Activated CD4-positive, alpha-beta T cell treated with anti-CD3 and anti-CD28 coated beads, Interleukin-2, amount 10 ng/mL, durations not matched to agents 24 days and 14 days (primary cell): Measurements from ENCODE around the gene ESD. TPM values are rescaled to one million over a fixed set of nuclear protein-coding genes. Genes with fewer than 3 reads are reported as not detected.
"Not testable (repeated sequence)": the region's sequence is repeated elsewhere in the genome, so short reads cannot be mapped to it uniquely, and the experiment has no call there.

ENCODE experiments used
- DNase-seq: peaks from one replicate; pipeline ENCODE4 v3.0.0; 2022
- H3K27ac Mint-ChIP-seq: one replicate; pipeline ENCODE4 v1.8.0; 2022; ENCODE audit warnings: mild to moderate bottlenecking, mixed read lengths
- H3K27me3 Mint-ChIP-seq: one replicate; pipeline ENCODE4 v1.8.0; 2022; ENCODE audit warnings: mixed read lengths
- H3K36me3 Mint-ChIP-seq: one replicate; pipeline ENCODE4 v1.8.0; 2022; ENCODE audit warnings: low read depth, mild to moderate bottlenecking, mixed read lengths
- H3K4me1 Mint-ChIP-seq: one replicate; pipeline ENCODE4 v1.8.0; 2021; ENCODE audit warnings: mixed read lengths
- H3K4me3 Mint-ChIP-seq: one replicate; pipeline ENCODE4 v1.8.0; 2022; ENCODE audit warnings: mild to moderate bottlenecking, moderate library complexity, mixed read lengths
- H3K9me3 Mint-ChIP-seq: one replicate; pipeline ENCODE4 v1.8.0; 2021; ENCODE audit warnings: mixed read lengths
- intact Hi-C: fragments of 100-400 bp; cut with micrococcal nuclease; formaldehyde crosslinking; loops from one replicate; pipeline ENCODE4 v1.15.1; 2023
- total RNA-seq: library from RNA; stranded (reverse); gene quantifications from 2 replicates; pipeline ENCODE4 v1.2.3, GENCODE V29; 2022

ESD gene
- total RNA-seq, 1 donor from 2014 or later: 127 TPM

DNA sequence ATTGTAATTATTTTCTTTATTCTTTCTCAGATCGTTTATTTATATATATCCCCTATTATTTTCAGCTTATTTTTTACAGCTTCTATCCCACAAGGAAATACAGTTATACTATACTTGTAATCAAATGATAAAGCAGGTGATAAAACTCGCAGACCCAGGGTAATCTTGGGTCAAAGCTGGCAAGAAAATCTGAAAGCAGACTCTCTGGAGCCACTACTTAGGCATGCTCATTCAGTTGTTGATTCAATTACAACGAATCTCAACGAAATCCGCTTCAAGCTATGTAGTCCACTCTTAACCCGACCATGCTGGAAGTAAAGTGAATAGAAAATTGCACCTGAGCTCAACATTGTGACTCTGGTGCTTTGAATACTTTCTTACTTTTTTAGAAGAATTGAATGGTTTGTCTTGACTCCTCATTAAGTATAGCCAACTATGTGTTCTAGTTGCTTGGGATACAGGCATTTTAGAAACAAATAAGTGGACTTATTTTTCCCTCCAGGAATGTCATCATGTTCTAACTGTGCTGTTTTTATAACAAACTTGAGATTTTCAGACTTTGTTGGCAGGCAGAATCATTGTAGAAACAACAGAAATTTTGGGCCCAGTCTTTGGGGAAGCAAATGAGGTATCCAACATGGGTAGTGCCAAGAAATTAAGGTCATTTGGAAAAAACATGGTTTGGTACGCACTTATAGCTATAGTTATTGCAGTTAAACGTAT lies 21.4 kb downstream of the ESD start:
- Mint-ChIP-seq H3K4me1 (peaks cover 1% of the 10 kb centered on the region), H3K9me3 (no peaks in the 10 kb centered on the region), H3K4me3 (no peak overlapping the region), H3K27me3 (no peaks in the 10 kb centered on the region), H3K27ac (no peak overlapping the region), H3K36me3 (peaks cover 60% of the 10 kb centered on the region)
- DNase-seq: no peak
- intact Hi-C loops: no loop called here

DNA sequence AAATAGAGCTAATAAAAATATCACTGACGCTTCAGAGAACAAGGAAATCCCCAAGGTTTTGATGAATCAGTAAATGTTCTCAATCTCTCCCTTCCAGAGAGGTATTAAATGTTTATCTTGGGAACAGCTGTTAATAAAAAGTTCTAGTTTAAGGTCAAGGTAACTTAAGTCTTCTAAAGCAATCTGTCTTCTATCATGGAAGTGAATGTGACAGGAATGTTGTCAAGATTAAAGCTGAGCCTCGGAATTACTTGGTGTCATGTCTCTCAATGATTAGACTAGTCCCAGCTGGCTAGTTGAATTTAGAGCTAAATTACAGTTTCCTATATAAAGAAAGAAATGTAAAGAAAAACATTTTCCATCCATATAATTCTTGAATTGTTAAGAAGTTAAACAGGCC lies 23.4 kb downstream of the ESD start:
- Mint-ChIP-seq H3K4me1 (peaks cover 1% of the 10 kb centered on the region), H3K36me3 (peaks cover 67% of the 10 kb centered on the region), H3K9me3 (no peaks in the 10 kb centered on the region), H3K27me3 (no peaks in the 10 kb centered on the region), H3K27ac (no peak overlapping the region), H3K4me3 (no peak overlapping the region)
- intact Hi-C loops: no loop called here
- DNase-seq: no peak

DNA sequence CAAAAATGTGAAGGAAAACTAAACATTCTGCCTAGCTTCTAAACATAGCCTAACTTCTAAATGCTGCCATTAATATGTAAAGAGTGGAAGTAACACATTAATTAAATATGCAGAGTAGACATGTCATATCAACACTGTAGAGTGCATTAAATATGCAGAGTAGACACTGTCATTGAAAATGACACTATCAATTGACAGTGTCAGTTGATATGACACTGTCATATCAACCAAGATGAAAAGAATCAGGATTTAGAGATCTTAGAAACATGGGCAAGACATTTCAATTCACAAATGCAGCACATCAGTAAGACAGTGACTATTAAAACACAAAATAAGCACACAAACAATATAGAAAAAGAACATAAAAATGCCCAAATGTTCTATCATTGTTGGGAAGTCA lies 25.3 kb downstream of the ESD start:
- no peak overlapping the region for H3K4me3 Mint-ChIP-seq
- no peaks in the 10 kb centered on the region for H3K9me3 Mint-ChIP-seq
- peaks cover 57% of the 10 kb centered on the region for H3K36me3 Mint-ChIP-seq
- intact Hi-C loops: no loop called here
- no peaks in the 10 kb centered on the region for H3K27me3 Mint-ChIP-seq
- H3K27ac Mint-ChIP-seq: no peak overlapping the region
- H3K4me1 Mint-ChIP-seq: no peaks in the 10 kb centered on the region
- DNase-seq: no peak

DNA sequence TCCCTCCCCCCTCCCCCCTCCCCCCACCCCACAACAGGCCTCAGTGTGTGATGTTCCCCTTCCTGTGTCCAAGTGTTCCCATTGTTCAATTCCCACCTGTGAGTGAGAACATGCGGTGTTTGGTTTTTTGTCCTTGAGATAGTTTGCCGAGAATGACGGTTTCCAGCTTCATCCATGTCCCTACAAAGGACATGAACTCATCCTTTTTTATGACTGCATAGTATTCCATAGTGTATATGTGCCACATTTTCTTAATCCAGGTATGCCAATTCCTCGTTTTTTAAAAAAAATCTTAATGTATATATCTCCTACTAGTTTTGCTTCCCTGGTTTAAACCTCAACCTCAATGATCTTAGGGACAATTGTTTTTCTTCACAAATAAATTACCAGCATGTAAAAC lies 27.0 kb downstream of the ESD start:
- intact Hi-C loops, H3K27me3 Mint-ChIP-seq, H3K4me1 Mint-ChIP-seq, H3K4me3 Mint-ChIP-seq, H3K27ac Mint-ChIP-seq, DNase-seq, H3K9me3 Mint-ChIP-seq: not testable (repeated sequence)
- peaks cover 42% of the 10 kb centered on the region for H3K36me3 Mint-ChIP-seq

DNA sequence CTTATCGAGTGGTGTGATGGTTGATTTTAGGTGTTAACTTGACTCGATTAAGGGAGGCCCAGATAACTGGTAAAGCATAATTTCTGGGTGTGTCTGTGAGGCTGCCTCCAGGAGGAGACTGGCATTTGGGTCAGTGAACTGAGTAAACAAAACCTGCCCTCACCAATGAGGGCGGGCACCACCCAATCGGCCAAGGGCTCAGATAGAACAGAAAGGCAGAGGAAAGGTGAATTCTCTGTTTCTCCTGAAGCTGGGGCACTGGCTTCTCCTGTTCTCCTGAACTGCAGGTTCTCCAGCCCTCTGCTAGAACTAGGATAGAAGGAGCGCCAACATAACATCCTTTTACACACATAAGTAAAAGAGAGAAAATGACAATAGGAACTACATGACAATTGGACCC lies 35.1 kb downstream of the ESD start:
- Mint-ChIP-seq H3K9me3 (no peaks in the 10 kb centered on the region), H3K27ac (no peak overlapping the region), H3K27me3 (no peaks in the 10 kb centered on the region), H3K4me1 (peaks cover 13% of the 10 kb centered on the region), H3K4me3 (no peak overlapping the region), H3K36me3 (no peaks in the 10 kb centered on the region)
- intact Hi-C loops: no loop called here
- no peak for DNase-seq

DNA sequence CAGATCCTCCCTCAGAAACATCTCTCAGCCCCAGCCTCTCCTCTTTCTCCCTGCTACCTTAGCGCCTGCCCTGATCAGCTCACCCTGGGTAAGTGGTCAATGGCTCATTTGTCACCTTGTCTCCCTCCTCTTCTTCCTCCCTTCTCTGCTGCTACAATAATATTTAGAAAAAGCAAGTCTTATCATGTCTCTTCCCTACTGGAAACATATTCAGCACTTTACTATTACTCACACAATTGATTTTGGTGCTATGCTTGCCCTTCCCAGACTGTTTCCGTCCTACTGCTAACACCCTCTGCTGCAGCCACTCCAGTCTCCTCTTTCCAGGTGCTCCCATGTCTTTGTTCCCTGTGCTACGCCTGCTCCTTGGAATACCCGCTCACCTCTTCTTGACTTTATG lies 35.8 kb downstream of the ESD start:
- Mint-ChIP-seq H3K4me3 (no peak overlapping the region), H3K36me3 (no peaks in the 10 kb centered on the region), H3K27me3 (no peaks in the 10 kb centered on the region), H3K27ac (no peak overlapping the region), H3K4me1 (peaks cover 13% of the 10 kb centered on the region), H3K9me3 (no peaks in the 10 kb centered on the region)
- DNase-seq: no peak
- intact Hi-C loops: no loop called here

DNA sequence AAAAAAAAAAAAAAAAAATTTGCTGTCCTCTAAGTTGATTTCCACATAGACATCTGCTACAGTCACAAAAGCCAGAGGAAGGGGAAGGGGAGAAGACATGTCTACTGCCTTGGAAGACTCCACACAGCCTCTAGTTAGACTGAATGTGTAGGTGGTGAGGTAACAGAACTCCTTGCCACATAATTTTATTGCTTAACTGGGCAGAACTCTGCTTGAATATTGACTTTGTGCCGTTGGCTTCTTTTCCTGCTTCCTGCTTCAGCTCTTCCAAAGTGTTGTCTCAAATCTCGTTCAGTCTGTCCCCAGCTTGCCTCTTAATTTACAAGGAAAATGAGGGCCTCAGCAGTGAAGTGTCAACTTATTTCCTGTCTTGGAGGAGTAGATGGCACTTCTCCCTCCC lies 37.1 kb downstream of the ESD start:
- Mint-ChIP-seq H3K4me3 (no peak overlapping the region), H3K27ac (no peak overlapping the region), H3K4me1 (peaks cover 13% of the 10 kb centered on the region), H3K36me3 (no peaks in the 10 kb centered on the region), H3K27me3 (no peaks in the 10 kb centered on the region), H3K9me3 (no peaks in the 10 kb centered on the region)
- no peak for DNase-seq
- intact Hi-C loops: loop anchor here (10.0 kb wide), 1 partner anchor 415 kb away; no protein-coding TSS in a partner anchor

DNA sequence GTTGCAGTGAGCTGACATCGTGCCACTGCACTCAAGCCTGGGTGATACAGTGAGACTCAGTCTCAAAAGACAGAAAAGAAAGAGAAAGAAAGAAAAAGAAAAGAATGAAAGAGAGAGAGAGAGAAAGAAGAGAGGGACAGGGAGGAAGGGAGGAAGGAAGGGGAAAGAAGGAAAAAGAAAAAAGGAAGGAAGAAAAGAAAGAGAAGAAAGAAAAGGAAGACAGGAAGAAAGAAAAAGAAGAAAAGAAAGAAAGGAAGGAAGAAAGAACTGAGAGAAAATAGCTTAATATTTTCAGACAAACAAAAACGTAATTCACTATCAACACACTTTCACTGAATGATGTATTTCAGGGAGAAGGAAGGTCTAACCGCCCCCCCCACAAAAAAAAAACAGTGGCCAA lies 39.3 kb downstream of the ESD start:
- Mint-ChIP-seq H3K9me3 (no peaks in the 10 kb centered on the region), H3K4me1 (peaks cover 25% of the 10 kb centered on the region), H3K27ac (no peak overlapping the region), H3K4me3 (no peak overlapping the region), H3K27me3 (no peaks in the 10 kb centered on the region), H3K36me3 (peaks cover 9% of the 10 kb centered on the region)
- intact Hi-C loops: loop anchor here (10.0 kb wide), 1 partner anchor 413 kb away; no protein-coding TSS in a partner anchor
- no peak for DNase-seq

DNA sequence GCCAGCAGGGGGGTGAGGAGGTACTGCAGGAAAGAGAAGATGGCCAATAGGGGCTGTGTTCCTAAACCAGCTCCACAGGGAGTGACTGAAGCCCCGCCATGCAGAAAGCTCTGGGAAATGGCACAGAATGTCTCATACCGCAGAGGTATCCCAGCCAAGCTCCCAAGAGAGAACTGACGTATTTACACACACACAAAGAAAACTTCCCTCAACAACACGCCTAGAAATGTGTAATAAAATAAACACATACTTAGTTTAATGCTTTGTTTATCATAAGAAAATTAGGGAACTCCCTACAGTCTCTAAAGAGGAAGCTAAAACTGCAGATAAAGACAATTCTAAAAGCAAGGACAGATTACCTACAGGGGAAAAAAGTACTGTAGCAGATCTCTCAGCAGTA lies 40.0 kb downstream of the ESD start:
- no peak for DNase-seq
- H3K27ac Mint-ChIP-seq: no peak overlapping the region
- intact Hi-C loops: loop anchor here (10.0 kb wide), 1 partner anchor 412 kb away; no protein-coding TSS in a partner anchor

DNA sequence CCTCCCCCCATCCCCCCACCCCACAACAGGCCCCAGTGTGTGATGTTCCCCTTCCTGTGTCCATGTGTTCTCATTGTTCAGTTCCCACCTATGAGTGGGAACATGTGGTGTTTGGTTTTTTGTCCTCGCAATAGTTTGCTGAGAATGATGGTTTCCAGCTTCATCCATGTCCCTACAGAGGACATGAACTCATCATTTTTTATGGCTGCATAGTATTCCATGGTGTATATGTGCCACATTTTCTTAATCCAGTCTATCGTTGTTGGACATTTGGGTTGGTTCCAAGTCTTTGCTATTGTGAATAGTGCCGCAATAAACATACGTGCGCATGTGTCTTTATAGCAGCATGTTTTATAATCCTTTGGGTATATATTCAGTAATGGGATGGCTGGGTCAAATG lies 41.5 kb downstream of the ESD start:
- not testable (repeated sequence) for H3K4me3 Mint-ChIP-seq, H3K27me3 Mint-ChIP-seq, H3K9me3 Mint-ChIP-seq, H3K27ac Mint-ChIP-seq, DNase-seq
- intact Hi-C loops: loop anchor here (10.0 kb wide), 1 partner anchor 411 kb away; no protein-coding TSS in a partner anchor
- peaks cover 18% of the 10 kb centered on the region for H3K36me3 Mint-ChIP-seq
- peaks cover 40% of the 10 kb centered on the region for H3K4me1 Mint-ChIP-seq

More for the DNA sequence above, 40.0 kb downstream of the ESD start:
- Mint-ChIP-seq H3K4me1 (peaks cover 28% of the 10 kb centered on the region), H3K27me3 (no peaks in the 10 kb centered on the region), H3K9me3 (no peaks in the 10 kb centered on the region), H3K4me3 (no peak overlapping the region), H3K36me3 (peaks cover 12% of the 10 kb centered on the region)

DNA sequence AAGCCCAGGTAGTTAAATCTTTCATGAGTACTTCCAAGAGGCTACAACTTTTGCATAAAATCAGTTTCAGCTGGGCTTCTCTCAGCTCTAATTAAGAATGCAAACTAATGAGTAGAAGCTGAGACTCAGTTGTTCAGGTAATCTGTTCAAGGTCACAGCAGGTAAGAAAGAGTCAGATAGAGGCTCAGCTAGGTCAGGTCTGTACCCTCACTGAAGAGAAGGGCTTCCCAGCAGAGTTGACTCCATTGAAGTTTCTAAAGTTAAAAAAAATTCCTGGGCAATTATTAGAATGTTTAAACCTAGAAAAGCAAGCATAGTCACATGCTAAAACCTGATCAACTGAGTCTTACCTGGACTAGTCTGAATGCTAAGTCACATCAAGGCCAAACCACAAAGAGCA lies 42.1 kb downstream of the ESD start:
- H3K9me3 Mint-ChIP-seq: no peaks in the 10 kb centered on the region
- H3K4me1 Mint-ChIP-seq: peaks cover 41% of the 10 kb centered on the region
- peaks cover 22% of the 10 kb centered on the region for H3K36me3 Mint-ChIP-seq
- intact Hi-C loops: loop anchor here (5.0 to 10.0 kb wide), 2 partner anchors 42 to 410 kb away; partner anchors contain the start of gene ESD
- no peaks in the 10 kb centered on the region for H3K27me3 Mint-ChIP-seq
- DNase-seq: no peak
- H3K27ac Mint-ChIP-seq: no peak overlapping the region
- H3K4me3 Mint-ChIP-seq: no peak overlapping the region

DNA sequence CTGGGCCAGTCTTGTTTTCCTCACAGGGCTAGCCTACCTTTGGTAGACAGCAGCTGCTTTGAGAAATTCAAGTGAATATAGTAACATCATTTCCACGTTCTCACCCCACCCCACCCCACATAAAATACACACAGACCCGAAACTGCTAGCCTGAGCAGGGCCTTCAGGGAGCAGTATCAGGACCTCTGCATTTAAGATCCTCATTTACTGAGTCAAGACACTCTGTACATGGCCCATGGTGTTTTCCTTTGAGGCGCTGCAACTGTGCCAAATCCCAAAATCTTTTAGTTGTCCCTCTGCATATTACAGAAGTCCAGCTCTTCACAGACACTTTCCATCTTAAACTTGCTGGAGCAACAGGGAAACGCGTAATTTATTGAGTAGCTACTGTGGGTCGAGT lies 43.0 kb downstream of the ESD start:
- Mint-ChIP-seq H3K9me3 (no peaks in the 10 kb centered on the region), H3K27ac (no peak overlapping the region), H3K27me3 (no peaks in the 10 kb centered on the region), H3K4me1 (peaks cover 42% of the 10 kb centered on the region), H3K4me3 (no peak overlapping the region), H3K36me3 (peaks cover 25% of the 10 kb centered on the region)
- DNase-seq: no peak
- intact Hi-C loops: loop anchor here (5.0 to 10.0 kb wide), 2 partner anchors 43 to 409 kb away; partner anchors contain the start of gene ESD

DNA sequence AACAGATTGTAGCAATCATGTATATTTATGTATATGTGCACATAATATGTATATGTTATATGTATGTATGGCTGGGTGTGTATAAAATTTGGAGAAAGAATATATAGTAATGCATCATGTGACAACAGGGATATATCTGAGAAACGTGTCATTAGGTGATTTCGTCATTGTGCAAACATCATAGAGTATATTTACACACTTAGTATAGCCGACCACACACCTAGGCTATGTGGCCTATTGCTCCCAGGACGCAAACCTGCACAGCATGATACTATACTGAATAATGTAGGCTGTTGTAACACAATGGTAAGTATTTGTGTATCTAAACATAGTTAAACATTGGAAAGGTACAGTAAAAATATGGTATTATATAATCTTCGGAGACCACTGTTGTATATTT lies 43.8 kb downstream of the ESD start:
- Mint-ChIP-seq H3K27ac (no peak overlapping the region), H3K4me1 (peaks cover 37% of the 10 kb centered on the region), H3K36me3 (peaks cover 32% of the 10 kb centered on the region), H3K4me3 (no peak overlapping the region), H3K9me3 (no peaks in the 10 kb centered on the region), H3K27me3 (no peaks in the 10 kb centered on the region)
- intact Hi-C loops: loop anchor here (5.0 to 10.0 kb wide), 2 partner anchors 44 to 408 kb away; partner anchors contain the start of gene ESD
- no peak for DNase-seq

DNA sequence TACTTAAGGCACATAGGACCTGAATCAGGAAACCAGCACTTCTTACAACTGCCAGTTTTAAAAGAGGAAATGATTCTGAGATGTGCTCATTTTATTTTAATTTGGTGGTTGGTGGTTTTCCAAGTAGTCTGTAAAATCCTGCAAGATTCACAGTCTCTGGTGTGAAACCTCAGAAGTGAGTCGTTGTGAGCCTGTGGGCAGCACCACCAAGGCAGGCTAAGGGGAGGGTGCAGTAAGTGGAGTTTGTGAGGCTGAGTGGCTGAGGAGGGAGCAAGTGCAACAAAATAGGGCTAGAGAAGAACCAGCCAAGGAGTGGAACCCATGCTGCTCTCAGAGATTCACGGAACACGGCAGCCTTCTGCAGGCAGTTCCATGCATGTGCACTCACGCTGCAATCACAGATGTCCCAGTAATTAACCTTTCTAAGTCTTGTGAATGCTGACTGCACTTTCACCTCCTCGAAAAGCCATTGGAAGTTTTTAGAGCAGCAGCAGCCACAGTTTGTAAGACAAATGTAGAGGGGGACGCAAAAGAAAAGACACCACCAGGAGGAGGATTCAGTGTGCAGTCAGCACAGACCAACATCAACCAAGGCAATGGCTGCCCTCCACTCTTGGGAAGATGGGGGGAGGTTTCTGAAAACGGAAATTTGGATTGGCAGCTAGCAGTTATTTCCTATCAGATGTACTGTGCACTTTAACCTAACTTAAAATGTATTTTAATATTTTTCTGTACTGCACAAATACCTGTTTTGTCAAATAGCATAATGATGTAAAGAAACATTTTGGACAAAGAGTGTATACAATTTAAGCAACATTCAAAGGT lies 44.9 kb downstream of the ESD start:
- Mint-ChIP-seq H3K4me1 (peaks cover 33% of the 10 kb centered on the region), H3K27ac (peak overlapping the region; percentile 57), H3K36me3 (peaks cover 35% of the 10 kb centered on the region), H3K27me3 (no peaks in the 10 kb centered on the region), H3K4me3 (peak overlapping the region; percentile 62), H3K9me3 (no peaks in the 10 kb centered on the region)
- intact Hi-C loops: loop anchor here (5.0 to 10.0 kb wide), 2 partner anchors 45 to 407 kb away; partner anchors contain the start of gene ESD
- peak; percentile 89 for DNase-seq
